Activated CD8-positive, alpha-beta memory T cell treated with anti-CD3 and anti-CD28 coated beads for 1 hour (primary cell): ENCODE results near the gene RNF111.
"Not testable (repeated sequence)": the region's sequence is repeated elsewhere in the genome, so short reads cannot be mapped to it uniquely, and the experiment has no call there.

Experiments used
- DNase-seq, 2 donors: peaks; one replicate each; pipeline ENCODE4 v3.0.0-alpha.2; 2020; ENCODE audit warnings: low read depth in 1 of 2; ENCODE audit errors: extremely low read depth in 1 of 2

RNF111 gene

DNA sequence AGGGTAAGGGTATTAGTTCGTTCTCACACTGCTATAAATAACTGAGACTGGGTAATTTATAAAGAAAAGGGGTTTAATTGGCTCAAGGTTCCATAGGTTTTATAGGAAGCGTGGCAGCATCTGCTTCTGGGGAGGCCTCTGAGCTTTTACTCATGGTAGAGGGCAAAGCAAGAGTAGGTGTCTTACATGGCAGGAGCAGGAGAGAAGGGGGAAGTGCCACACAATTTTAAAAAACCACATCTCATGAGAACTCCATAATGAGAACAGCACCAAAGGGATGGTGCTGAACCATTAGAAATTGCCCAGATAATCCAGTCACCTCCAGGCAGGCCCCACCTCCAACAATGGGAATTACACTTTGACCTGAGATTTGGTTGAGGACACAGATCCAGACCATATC, 12.2 kb downstream of the RNF111 start:
- no peak for DNase-seq

DNA sequence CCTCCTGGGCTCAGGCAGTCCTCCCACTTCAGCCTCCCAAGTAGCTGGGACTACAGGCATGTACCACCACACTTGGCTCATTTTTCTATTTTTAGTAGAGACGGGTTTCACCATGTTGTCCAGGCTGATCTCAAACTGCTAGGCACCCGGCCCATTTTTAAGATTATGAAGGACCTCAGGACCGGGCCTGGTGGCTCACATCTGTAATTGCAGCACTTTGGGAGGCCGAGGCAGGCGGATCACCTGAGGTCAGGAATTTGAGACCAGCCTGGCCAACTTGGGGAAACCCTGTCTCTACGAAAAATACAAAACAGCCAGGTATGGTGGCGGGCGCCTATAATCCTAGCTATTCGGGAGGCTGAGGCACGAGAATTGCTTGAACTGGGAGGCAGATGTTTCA, 12.8 kb downstream of the RNF111 start:
- not testable (repeated sequence) for DNase-seq

GRCh38 chr15:59001946-59002345, 14.5 kb downstream of the RNF111 start:
- DNase-seq = no peak

- no peak for DNase-seq
Observed at GRCh38 chr15:59002418-59002859, 15.0 kb downstream of the RNF111 start.

DNA sequence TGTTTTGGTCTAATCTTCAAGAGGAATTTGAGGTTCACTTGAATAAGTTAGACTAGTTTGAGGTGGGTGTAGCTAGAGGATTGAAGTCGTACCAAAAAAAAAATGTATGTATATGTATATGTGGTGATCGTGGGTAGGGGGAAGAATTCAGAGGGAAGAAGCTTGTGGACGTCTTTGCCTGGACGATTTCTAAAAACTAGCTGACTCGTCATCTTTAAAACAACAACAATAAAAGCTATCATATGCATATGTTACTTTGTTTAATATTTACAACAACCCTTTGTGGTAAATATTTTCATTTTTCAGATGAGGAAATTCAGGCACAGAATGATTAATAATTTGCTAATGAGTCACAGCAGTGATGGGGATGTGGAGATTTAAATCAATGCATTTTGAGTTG, 18.1 kb downstream of the RNF111 start:
- DNase-seq = no peak

DNA sequence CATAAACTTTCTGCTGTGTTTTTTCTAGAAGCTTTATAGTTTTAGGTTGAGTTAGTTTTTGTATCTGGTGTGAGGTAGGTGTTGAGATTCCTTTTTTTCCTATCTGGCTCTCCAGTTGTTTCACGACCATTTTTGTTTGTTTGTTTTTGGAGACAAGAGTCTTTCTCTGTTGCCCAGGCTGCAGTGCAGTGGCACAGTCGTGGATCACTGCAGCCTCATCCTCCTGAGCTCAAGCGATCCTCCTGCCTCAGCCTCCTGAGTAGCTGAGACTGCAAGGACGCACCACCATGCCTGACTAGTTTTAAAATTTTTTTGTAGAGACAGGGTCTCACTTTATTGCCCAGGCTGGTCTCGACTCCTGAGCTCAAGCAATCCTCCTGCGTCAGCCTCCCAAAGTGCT, 20.6 kb downstream of the RNF111 start:
- DNase-seq = no peak

GRCh38 chr15:59011262-59011952, 23.9 kb downstream of the RNF111 start:
- DNase-seq = no peak

DNA sequence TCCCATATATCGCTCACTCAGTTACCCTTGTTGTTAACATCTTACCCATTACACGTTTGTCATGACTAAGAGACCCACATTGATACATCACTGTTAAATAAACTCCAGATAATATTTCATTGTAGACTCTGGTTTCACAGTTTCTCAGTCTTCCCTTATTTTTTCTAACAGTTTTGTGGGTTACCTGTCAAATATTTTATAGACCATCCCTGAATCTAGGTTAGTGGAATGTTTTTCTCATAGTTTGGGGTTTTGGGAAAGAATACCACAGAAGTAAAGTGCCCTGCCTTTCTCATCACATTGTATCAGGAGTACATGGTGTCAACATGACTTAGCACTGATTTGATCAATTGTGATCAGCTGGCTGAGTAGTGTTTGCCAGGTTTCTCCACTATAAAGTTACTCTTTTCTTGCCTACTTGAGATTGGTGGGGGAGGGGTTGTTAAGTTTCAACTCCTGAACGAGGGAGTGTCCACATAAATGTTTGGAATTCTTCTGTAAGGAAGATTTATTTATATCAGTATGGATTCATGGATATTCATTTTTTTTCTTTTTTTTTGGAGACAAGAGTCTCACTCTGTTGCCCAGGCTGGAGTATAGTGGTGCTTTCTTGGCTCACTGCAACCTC, 25.9 kb downstream of the RNF111 start:
- no peak for DNase-seq

DNA sequence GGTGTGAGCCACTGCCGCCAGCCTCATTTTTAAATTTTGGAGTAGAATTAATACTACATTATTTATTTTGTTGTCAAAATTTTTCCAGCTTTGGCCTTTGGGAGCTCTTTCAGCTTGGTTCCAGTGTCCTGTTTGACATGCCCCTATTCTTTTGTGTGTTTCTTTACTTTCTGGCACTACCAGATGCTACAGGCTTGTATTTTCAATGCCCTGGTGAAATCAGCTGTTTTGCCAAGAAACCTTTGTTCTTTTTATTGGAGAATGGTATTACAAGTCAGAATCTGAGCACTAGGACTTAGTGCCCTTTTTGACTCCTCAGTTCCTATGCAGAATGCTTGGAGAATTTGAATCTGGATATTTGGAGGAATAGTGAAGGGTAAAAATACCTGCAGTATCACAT, 26.6 kb downstream of the RNF111 start:
- no peak for DNase-seq

DNA sequence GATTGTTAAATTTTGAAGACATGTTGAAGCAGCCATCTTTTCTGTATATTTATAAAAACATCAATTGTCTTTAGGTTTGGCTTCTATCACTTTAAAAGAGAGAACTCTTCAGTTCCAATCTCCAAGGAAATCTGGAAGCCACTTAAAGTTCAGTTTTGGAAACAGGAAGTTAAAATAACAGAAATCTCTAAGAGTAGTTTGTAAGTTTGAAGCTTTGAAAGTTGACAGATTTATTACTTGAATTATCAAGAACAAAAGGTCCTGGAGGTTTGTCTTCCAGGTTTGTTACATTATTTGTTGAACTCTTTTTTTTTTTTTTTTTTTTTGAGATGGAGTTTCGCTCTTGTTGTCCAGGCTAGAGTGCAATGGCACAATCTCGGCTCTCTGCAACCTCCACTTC, 30.0 kb downstream of the RNF111 start:
- DNase-seq = no peak

GRCh38 chr15:59018833-59019232, 31.4 kb downstream of the RNF111 start:
- DNase-seq = no peak

GRCh38 chr15:59020322-59020721, 32.9 kb downstream of the RNF111 start:
- no peak for DNase-seq

DNA sequence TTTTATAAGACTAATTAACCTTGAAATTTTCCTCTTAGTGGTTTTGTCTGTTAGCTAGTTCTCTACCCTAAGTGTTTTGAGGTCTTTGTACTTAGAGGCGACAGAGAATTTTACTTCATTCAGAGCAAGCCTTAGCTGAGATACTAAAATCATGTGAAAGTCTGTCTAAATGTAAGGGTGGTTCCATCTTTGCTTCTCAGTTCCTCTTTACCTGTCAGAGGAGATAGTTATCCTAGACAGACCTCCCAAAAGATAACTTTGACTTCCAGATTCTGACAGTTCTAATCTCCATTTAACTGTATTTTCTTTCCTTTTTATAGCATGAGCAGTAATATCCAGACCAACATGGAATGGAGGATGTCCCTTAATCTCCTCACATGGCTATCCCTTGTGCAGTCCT, 34.7 kb downstream of the RNF111 start:
- no peak for DNase-seq

- no peak for DNase-seq
Observed at GRCh38 chr15:59026207-59026606, 38.7 kb downstream of the RNF111 start.

DNA sequence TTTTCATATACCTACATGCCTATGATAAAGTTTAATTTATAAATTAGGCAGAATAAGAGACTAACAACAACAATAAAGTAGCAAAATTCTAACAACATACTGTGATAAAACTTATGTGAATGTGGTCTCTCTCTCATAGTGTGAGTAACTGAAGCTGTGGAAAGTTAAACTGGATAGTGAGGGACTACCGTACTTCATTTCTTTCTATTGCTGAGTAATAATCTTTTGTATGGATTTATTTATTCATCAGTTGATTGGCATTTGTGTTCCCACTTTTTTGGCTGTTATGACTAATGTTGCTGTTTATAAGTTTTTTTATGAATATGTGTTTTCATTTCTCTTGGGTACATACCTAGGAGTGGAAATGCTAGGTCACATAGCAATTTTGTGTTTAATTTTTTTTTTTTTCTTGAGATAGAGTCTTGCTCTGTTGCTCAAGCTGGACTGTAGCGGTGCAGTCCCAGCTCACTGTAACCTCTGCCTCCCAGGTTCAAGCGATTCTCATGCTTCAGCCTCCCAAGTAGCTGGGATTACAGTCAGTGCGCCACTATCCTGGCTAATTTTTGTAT, 41.0 kb downstream of the RNF111 start:
- no peak for DNase-seq

DNA sequence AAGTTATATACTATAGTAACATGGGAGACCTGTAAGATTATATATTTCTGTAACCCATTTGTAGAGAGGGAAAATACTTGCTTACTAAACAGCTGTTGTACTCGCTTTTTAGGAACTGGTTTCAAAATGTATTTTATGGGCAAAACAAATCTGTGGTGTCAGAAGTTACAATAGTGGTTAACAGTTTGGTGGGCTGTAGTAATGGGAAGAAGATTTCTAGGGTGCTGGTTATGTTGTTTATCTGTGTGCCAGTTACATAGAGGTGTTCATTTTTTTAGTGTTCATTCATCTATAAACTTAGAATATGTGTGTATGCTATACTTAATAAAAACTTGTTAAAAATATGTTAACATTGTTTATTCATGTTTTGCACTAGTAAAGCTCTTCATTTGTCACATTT, 42.1 kb downstream of the RNF111 start:
- DNase-seq = no peak

DNA sequence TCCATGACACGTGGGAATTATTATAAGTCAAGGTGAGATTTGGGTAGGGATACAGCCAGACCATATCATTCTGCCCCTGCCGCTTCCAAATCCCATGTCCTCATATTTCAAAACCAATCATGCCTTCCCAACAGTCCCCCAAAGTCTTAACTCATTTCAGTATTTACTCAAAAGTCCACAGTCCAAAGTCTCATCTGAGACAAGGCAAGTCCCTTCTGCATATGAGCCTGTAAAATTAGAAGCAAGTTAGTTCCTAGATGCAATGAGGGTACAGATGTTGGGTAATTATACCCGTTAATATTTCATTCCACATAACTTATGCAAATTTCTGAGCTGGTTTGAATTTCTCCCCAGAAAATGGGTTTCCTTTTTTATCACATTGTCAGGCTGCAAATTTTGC, 47.7 kb downstream of the RNF111 start:
- no peak for DNase-seq

DNA sequence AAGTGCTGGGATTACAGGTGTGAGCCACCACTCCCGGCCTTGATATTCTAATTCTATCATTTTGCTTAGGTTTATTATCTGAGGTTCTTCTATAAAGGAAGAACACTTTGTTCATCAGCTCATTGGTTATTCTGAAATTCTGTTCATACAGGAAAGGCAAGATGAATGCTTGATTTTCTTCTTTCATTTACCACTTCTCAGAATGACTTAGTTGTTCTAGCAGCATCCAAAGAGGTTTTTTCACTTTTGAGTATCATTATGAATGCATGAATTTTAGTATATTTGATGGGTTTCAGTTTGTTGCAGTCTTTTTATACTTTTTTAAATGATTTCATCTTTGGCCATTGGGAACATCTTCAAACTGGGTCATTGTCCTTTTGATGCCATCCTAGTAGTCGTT, 51.8 kb downstream of the RNF111 start:
- no peak for DNase-seq

DNA sequence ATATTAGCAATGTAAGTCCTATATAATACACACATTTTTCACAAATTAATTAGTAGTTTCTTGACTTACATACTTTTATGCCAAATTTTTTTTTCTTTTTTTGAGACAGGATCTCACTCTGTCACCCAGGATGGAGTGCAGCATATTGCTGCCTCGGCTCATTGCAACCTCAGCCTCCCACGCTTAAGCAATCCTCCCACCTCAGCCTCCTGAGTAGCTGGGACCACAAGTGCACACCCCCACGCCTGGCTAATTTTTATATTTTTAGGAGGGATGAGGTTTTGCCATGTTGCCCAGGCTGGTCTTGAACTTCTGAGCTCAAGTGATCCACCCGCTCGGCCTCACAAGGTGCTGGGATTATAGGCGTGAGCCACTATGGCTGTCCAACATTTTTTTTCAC, 54.6 kb downstream of the RNF111 start:
- DNase-seq = no peak

DNA sequence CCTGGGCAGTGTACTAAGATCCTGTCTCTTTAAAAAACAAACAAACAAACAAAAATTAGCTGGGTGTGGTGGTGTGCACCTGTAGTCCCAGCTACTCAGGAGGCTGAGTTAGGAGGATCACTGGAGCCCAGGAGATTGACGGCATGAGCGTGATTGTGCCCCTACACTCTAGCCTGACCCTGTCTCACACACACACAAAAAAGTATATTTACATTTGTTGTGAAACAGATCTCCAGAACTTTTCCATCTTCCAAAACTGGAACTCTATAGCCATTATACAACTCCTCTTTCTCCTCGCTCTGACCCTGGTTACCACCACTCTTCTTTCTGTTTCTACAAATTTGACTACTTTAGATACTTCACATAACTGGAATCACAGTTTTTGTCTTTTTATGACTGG, 61.4 kb downstream of the RNF111 start:
- no peak for DNase-seq

GRCh38 chr15:59051873-59052861, 64.7 kb downstream of the RNF111 start:
- no peak for DNase-seq
